Dermis microvascular lymphatic vessel endothelial cell (primary cell): ENCODE measurements around the gene ZFX. TPM values are rescaled to one million over a fixed set of nuclear protein-coding genes. Genes with fewer than 3 reads are reported as not detected.

ENCODE experiments used
- DNase-seq, 2 donors: peaks; one replicate each; pipeline versions ENCODE4 v3.0.0 to v3.0.0-alpha.2; 2010; ENCODE audit warnings: low read depth in 2 of 2
- total RNA-seq: library from RNA; depleted of rRNA; stranded (reverse); fragments of >200 nt; gene quantifications from 2 replicates; pipeline ENCODE4 v1.2.1, GENCODE V29; 2014

Gene ZFX
- total RNA-seq, 1 donor from 2014 or later: 47.4 TPM

GRCh38 chrX:24235084-24235710 lies 85.7 kb downstream of the ZFX start:
- DNase-seq: no peak

- DNase-seq: peak; percentile 10 to 37
Measured at GRCh38 chrX:24241822-24242648, 92.5 kb downstream of the ZFX start.

DNA sequence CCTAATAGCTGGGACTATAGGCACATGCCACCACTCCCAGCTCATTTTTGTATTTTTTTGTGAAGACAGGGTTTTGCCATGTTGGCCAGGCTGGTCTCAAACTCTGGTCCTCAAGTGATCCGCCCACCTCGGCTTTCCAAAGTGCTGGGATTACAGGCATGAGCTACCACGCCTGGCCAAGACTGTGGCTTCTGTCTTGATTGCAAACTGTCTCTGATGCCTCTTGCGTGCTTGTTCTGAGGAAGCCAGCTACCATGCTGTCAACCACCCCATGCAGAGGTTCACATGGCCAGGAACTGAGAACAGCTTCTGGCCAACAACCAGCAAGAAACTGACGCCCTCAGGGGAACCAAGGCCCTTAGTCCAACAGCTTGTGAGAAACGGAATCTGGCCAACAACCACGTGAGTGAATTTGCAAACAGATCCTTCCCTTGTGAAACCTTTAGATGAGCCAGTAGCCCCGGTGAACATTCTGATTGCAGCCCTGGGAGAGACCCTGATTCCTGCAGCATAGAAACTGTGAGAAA lies 93.2 kb downstream of the ZFX start:
- DNase-seq: no peak

- DNase-seq: no peak
Measured at GRCh38 chrX:24243188-24243587, 93.7 kb downstream of the ZFX start.

GRCh38 chrX:24243692-24244091 lies 94.2 kb downstream of the ZFX start:
- DNase-seq: peak in 1 of 2 donors; percentile 11

DNA sequence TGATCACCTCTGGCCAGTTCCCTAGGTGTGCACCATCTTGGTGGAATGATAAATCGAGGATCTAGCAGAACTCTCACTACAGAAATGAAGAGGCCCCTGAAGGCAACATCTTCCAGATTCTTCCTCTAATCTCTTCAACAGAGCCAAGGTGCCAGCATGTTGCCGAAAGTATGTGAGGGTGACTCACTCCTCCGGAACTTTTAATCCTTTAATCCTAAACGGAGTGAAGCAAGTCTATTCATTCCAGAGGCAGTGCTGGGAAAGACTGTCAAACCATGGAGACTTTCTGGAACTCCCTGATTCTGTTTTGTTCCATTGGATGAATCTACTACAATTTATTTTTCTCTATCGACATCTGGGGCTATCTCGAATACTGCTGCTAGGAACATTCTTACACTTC lies 95.7 kb downstream of the ZFX start:
- no peak for DNase-seq

- DNase-seq: no peak
Measured at GRCh38 chrX:24248042-24248441, 98.5 kb downstream of the ZFX start.

- no peak for DNase-seq
Measured at GRCh38 chrX:24253030-24253429, 103.5 kb downstream of the ZFX start.

- DNase-seq: no peak
Measured at GRCh38 chrX:24253469-24253868, 103.9 kb downstream of the ZFX start.

GRCh38 chrX:24257011-24257410 lies 107.5 kb downstream of the ZFX start:
- DNase-seq: no peak

GRCh38 chrX:24259544-24260240 lies 110.2 kb downstream of the ZFX start:
- DNase-seq: peak; percentile 53 to 66

- DNase-seq: peak in 1 of 2 donors; percentile 44
Measured at GRCh38 chrX:24260842-24261550, 111.5 kb downstream of the ZFX start.

DNA sequence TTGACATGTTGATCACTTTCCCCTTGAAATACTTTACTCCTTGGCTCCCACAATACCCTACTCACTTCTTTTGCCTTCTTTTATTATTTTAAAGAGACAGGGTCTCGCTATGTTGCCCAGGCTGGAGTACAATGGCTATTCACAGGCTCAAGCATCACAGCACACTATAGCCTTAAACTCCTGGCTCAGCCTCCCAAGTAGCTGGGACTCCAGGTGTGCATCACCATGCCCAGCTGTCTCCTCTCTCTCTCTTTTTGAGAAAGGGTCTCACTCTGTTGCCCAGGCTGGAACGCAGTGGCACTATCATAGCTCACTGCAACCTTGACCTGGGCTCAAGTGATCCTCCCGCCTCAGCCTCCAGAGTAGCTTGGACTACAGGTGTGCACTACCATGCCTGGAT lies 112.8 kb downstream of the ZFX start:
- DNase-seq: no peak

DNA sequence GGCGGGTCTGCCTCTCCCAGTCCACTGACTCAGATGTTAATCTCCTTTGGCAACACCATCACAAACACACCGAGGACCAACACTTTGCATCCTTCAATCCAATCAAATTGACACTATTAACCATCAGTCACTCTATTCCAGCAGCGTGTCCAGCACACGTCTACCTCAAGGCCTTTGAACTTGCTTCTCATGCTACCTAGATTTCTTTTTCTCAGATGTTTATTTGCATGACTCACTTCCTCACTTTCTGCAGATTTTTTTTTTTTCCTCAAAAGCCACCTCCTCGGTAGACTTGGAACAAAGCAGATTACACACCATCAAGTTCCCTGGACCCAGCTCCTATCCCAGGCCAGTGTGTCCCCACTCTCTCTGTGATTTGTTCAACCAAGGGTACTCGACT lies 114.9 kb downstream of the ZFX start:
- peak in 1 of 2 donors; percentile 0 for DNase-seq

Other genes starting within 250 kb of the ZFX start
- gene APOO, start 241.8 kb upstream of the ZFX start, total RNA-seq: 5.6 and 5.9 TPM in 2 replicates
- gene CXorf58, start 241.7 kb upstream of the ZFX start, total RNA-seq: not detected in 2 replicates
- 5.9 and 8.3 TPM in 2 replicates for gene KLHL15, start 122.5 kb upstream of the ZFX start, total RNA-seq
- gene EIF2S3, start 94.8 kb upstream of the ZFX start, total RNA-seq: 254 and 302 TPM in 2 replicates
- gene SUPT20HL2, start 164.3 kb downstream of the ZFX start, total RNA-seq: not detected in 2 replicates
- gene SUPT20HL1, start 210.9 kb downstream of the ZFX start, total RNA-seq: not detected in 2 replicates